Measurements from ENCODE around the gene RSRP1.
"Not testable (repeated sequence)": the region's sequence is repeated elsewhere in the genome, so short reads cannot be mapped to it uniquely, and the experiment has no call there.

RSRP1 gene

DNA sequence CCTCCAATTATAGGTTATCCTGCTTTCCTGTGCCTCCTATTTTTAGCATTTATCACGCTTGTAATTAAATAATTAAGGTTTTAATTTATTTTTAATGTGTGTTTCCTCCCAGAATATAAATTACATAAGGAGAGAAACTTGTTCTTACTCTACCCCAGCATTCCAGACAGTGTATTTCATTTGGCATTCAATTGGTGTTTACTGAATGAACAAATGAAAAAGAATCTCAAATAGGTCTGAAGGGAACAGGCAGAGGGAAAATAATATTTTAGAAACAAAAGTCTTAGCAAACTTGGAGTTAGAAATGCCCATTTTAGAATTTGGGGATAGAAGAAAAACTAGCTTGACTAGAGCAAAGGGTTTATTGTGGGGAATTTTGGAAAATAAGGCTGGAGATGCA is 9.9 kb upstream of the RSRP1 start:
- no peak for DNase-seq (ENCODE audit: low read depth)

GRCh38 chr1:25256578-25256965 is 9.3 kb upstream of the RSRP1 start:
- DNase-seq (ENCODE audit: low read depth): no peak

DNA sequence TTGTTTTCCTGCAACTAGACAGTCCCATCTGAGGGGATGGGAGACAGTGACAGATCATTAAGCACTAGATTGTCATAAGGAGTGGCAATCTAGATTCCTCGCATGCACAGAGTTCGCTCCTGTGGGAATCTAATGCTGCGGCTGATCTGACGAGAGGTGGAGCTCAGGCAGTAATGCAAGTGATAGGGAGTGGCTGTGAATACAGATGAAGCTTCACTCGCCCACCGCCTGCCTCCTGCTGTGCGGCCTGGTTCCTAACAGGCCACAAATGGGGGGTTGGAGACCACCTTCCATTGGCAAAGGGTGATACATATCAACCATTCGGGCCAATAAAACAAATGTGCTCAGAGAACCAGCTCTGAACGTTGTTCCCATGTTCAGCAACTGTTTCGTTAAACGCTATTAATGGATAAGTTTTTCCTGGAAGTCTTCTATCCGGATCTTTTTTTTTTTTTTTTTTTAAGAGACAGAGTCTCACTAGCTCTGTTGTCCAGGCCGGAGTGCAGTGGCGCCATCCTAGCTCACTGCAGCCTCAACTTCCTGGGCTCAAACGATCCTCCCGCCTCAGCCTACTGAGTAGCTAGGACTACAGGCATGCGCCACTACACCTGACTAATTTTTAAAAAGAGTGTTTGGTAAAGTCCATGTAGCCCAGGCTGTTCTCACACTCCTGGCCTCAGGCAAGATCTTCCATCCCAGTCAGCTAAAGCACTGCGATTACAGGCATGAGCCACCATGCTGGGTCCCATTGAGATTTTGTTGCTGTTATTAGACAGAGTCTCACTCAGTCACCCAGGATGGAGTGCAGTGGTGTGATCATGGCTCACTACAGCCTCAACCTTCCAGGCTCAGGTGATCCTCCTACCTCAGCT is 8.7 kb upstream of the RSRP1 start:
- DNase-seq (ENCODE audit: low read depth): no peak

DNA sequence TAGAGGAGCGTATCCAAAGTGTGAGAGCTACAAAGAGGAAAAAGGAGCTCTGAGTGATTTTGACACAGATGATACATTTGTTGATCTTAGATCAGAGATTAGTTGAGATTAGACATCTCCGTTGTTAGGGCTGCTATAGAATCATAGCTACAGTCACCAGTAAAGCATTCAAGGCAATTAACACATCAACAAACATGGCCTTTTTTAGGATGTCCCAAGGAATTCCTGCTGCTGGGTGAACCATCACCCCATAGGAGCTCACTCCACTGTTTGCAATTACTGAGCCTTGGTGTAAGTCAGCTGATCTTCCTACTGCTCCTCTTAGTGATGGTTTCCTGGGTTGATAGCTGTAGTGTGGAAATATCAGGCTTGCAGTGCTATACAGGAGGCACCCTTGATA is 6.7 kb upstream of the RSRP1 start:
- no peak for DNase-seq (ENCODE audit: low read depth)

DNA sequence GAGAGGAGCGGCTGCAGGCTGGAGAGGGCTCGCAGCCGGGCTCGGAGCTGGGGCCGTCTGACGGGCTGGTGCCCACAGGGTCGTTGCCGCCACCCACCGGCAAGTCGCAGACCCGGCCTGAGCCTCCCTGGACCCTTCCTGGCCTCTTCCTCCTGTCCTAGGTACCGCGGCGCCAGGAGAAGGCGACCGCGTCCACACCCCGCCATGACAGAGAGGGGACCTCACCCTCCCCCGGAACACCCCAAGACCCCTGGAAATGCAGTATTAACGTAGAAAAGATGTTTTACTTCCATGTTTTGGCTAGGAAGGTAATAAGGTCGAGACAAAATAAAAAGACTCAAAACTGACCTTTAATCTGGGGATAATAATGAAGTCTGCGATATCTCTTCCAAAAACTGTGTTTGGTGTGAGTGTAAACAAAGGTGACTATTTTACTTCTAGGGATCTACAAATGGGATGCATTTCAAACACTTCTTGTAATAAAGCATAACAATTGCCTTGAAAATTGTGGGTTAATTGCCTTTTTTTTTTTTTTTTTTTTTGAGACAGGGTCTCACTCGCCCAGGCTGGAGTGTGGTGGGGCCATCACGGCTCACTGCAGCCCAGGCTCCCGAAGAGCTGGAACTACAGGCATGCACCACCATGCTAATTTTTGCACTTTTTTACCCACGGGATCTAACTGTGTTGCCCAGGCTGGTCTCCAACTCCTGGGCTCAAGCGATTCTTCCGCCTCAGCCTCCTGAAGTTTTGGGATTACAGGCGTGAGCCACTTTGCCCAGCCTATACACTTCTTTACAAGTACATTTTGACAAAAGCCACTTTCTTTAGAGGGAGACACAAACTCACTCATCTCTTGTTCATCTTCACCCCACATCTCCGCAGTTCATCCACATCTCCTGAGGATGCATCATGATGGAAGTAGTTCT is 838 bp upstream of the RSRP1 start:
- no peak for DNase-seq (ENCODE audit: low read depth)

GRCh38 chr1:25246600-25247023 is 642 bp downstream of the RSRP1 start:
- no peak for DNase-seq (ENCODE audit: low read depth)

- no peak for DNase-seq (ENCODE audit: low read depth)
These were observed 1.2 kb downstream of the RSRP1 start for GRCh38 chr1:25245809-25246599.

GRCh38 chr1:25245393-25245792 is 1.9 kb downstream of the RSRP1 start:
- DNase-seq (ENCODE audit: low read depth): no peak

GRCh38 chr1:25243907-25244306 is 3.3 kb downstream of the RSRP1 start:
- no peak for DNase-seq (ENCODE audit: low read depth)

DNA sequence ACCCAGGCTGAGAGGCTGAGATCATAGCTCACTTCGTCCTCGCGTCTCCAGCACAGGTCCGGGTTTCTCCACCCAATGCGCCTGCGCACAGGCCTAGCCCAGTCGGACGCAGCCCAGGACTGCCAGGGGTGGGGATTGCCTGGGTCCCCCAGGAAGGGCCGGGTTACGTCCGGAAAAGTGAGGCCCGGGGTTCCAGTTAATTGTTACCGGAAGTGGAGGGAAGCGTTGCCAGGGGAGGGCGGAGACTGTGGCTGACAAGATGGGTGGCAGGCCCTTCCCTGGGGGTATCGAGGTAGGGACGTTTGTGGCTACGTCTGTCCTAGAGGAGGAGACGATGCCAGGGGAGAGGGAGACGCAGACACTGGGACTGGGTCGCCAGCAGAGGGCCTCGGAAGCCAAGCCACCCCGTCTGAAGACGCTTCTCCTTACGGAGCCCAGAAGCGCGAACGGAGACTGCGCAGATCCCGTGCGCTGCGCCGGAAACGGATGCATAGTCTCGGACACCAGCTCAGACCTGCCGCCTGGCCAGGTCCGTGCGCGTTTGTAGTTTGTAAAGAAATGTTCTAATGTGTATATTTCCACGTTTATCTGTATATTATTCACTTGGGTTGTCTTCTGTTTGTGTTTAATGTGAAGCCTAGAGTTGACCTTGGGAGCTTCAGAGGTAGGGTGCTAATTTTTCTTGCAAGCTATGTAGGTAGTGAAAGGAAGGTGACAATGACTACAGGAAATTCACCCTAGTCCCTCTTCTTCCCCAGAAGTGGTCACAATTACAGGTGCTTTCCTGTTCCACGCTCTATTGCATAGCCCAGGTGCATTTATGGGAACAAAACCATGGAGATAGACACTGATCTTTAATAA is 7.3 kb downstream of the RSRP1 start:
- peak; percentile 64 for DNase-seq (ENCODE audit: low read depth)

DNA sequence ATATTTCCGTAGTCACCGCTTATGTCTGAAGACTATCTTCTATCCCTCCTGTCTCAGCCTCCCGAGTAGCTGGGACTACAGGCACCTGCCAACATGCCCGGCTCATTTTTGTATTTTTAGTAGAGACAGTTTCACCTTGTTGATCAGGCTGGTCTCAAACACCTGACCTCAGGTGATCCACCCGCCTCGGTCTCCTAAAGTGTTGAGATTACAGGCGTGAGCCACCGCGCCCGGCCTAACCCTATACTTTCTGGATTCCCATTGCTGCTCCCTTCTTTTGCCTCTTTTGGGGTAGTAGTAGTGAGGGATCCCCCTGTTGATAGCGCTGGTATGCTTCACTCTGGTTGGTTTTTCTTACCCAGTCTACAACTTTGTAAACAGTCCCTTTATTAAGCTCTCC is 9.2 kb downstream of the RSRP1 start:
- no peak for DNase-seq (ENCODE audit: low read depth)

GRCh38 chr1:25236261-25236660 is 11.0 kb downstream of the RSRP1 start:
- DNase-seq (ENCODE audit: low read depth): not testable (repeated sequence)

GRCh38 chr1:25235411-25235810 is 11.8 kb downstream of the RSRP1 start:
- DNase-seq (ENCODE audit: low read depth): not testable (repeated sequence)

DNA sequence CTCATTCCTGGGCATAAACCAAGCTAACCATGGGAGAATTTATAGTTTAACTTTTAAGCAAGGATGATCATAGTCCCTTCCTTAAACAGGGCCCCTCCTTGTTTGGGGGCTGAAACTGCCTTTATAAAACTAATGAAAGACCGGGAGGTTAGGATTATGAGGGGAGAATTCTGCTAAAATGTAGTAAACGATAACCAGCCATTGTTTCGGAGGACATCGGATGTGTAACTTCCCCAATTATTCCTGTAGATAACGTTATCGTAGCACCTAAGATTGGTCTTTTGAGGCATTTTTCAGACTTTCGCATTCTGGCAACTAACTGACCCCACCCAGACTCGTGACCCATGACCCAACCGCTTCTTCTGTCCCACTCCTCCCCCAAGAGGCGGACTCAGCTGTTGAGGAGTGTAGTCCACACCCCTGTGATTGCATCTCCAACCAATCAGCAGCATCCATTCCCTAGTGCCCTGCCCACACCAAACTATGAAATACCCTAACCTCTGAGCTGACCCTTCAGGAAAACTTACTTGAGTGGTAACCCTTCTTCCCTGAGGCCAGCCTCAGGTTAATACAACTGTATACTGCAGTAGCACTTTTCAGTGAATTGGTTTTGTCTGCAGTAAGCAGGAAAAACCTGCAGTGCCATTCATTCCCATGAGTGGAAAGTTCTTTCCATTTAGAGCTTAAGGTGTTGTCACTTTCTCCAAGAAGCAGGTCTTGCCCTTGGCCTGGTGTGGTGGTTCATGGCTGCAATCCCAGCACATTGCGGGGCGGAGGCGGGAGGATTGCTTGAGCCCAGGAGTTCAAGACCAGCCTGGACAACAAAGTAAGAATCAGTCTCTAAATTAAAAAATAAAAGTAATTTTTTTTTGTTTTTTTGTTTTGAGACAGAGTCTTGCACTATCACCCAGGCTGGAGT is 14.1 kb downstream of the RSRP1 start:
- peak; percentile 56 for DNase-seq (ENCODE audit: low read depth)

DNA sequence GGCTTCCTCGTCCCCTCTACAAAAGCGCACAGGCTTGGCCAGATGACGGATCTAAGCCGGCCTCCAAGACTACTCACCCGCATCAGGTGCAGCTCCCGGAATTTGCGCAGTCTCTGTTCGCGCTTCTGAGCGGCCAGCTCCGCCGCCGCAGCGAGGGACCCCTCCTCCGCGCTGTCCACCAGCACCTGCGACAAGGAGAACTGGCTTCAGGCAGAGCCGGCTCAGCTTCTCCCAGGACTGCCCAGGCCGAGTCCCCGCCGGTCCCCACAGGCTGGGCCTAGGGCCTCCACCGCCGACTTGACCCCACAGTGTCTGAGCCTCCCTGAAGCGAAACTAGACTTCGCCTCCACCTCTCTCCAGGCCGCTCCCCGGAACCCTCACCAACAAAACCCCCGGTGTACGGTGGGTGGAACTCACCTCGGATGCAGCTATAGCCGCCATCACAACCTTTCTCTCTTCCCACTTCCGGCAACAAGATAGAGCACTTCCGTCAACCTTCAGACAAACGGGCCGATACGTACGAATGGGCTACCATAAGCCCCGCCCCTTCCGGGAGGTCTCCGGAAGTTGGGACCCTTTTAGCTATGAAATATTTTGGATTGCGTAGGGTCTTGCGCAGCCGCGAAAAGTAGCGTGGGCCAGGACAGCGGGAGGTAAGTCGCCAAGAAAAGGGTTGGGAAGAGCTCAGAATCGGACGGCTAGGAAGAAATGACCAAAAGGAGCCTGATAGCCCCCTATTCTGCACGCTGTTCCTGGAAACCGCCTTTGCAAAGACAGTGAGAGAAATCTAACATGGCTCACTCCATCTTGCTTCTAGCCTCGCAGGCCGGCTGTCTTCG is 15.0 kb downstream of the RSRP1 start, which contains the start of gene SYF2:
Gene SYF2, minus strand, starts transcription at position 476 of the 839 bp plus-strand sequence. Its CDS starts 35 bp downstream, at position 441.
- DNase-seq (ENCODE audit: low read depth): peak; percentile 68

GRCh38 chr1:25223471-25223870 is 23.8 kb downstream of the RSRP1 start:
- DNase-seq (ENCODE audit: low read depth): no peak

- no peak for DNase-seq (ENCODE audit: low read depth)
These were observed 24.6 kb downstream of the RSRP1 start for GRCh38 chr1:25222606-25223005.

- no peak for DNase-seq (ENCODE audit: low read depth)
These were observed 26.6 kb downstream of the RSRP1 start for GRCh38 chr1:25220666-25221065.

DNA sequence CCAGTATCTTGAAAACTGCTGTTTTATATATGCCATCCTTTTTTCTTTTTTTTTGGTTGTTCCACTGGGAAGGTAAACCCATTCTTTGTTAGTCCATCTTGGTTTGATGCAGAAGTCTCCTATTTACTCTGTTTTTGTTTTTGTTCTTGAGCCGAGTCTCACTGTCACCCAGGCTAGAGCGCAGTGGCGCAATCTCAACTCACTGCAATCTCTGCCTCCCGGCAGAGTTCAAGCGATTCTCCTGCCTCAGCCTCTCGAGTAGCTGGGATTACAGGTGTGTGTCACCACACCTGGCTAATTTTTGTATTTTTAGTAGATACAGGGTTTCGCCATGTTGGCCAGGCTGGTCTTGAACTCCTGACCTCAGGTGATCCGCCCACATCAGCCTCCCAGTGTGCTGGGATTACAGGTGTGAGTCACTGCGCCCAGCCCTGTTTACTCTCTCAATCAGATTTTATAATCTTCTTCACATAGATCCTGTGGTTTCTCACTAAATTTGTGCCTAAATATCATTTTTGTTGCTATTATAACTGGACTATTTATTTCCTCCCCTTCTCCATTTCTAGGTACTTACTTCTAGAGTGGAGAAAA is 27.5 kb downstream of the RSRP1 start:
- DNase-seq (ENCODE audit: low read depth): no peak

All from non-pigmented ciliary epithelial cell (primary cell).